Neural cell (in vitro differentiated cells): ENCODE data around the gene DLG5. TPM values are rescaled to one million over a fixed set of nuclear protein-coding genes. Genes with fewer than 3 reads are reported as not detected.

ENCODE experiments used
- H2AFZ ChIP-seq: fragments of 200-600, 300-800 bp; sonication (generic), shearing (Covaris generic); 2 replicates; pipeline ENCODE4 v1.6.0; 2014; ENCODE audit warnings: low read depth, mild to moderate bottlenecking, antibody characterized with exemption, low read length, moderate library complexity
- H3F3A ChIP-seq: fragments of 200-600 bp; shearing (Covaris generic); 2 replicates; pipeline ENCODE4 v1.6.1; 2016; ENCODE audit warnings: mild to moderate bottlenecking, moderate library complexity, mixed read lengths, antibody characterized with exemption, low read length; ENCODE audit not compliant: insufficient read depth, poor library complexity, severe bottlenecking
- H3K27ac ChIP-seq: fragments of 200-600, 300-800 bp; sonication (generic), shearing (Covaris generic); 2 replicates; pipeline ENCODE4 v1.5.1; 2014; ENCODE audit warnings: mild to moderate bottlenecking, low read length, moderate library complexity
- H3K27me3 ChIP-seq: fragments of 300-800, 200-600 bp; sonication (generic), shearing (Covaris generic); 2 replicates; pipeline ENCODE4 v1.6.0; 2014; ENCODE audit warnings: mild to moderate bottlenecking, low read depth, low read length, moderate library complexity; ENCODE audit not compliant: insufficient read depth
- H3K36me3 ChIP-seq: fragments of 300-800, 200-600 bp; sonication (generic), shearing (Covaris generic); 2 replicates; pipeline ENCODE4 v1.5.1; 2014; ENCODE audit warnings: mild to moderate bottlenecking, antibody characterized with exemption, low read length, moderate library complexity; ENCODE audit not compliant: insufficient read depth
- H3K4me2 ChIP-seq: fragments of 300-800, 200-600 bp; sonication (generic), shearing (Covaris generic); 2 replicates; pipeline ENCODE4 v1.6.0; 2014; ENCODE audit warnings: mild to moderate bottlenecking, low read length
- H3K4me3 ChIP-seq: fragments of 300-800, 200-600 bp; sonication (generic), shearing (Covaris generic); 2 replicates; pipeline ENCODE4 v1.5.1; 2014; ENCODE audit warnings: mild to moderate bottlenecking, low read length, moderate library complexity
- H3K79me2 ChIP-seq: fragments of 200-600 bp; shearing (Covaris generic); replicated peaks from 2 replicates; pipeline ENCODE4 v1.6.0; 2014; ENCODE audit warnings: mild to moderate bottlenecking, low read length, moderate library complexity; ENCODE audit not compliant: insufficient read depth
- H3K9ac ChIP-seq: fragments of 300-800, 200-600 bp; sonication (generic), shearing (Covaris generic); 2 replicates; pipeline ENCODE4 v1.6.1; 2016; ENCODE audit warnings: mild to moderate bottlenecking, low read length, mixed read lengths
- H3K9me2 ChIP-seq: fragments of 200-600 bp; shearing (Covaris generic); 2 replicates; pipeline ENCODE4 v1.6.1; 2016; ENCODE audit warnings: mild to moderate bottlenecking, low read length, mixed read lengths; ENCODE audit not compliant: insufficient read depth
- H3K9me3 ChIP-seq: fragments of 200-600, 300-800 bp; sonication (generic), shearing (Covaris generic); 2 replicates; pipeline ENCODE4 v1.6.1; 2016; ENCODE audit warnings: mild to moderate bottlenecking, mixed run types, low read length, moderate library complexity, mixed read lengths
- H4K20me1 ChIP-seq: fragments of 200-600 bp; shearing (Covaris generic); 2 replicates; pipeline ENCODE4 v1.6.1; 2016; ENCODE audit warnings: mild to moderate bottlenecking, mixed run types; ENCODE audit not compliant: insufficient read depth
- EP300 ChIP-seq: fragments of 450-650 bp; conservative IDR thresholded peaks from 2 replicates; pipeline ENCODE4 v1.6.1; 2014; ENCODE audit warnings: antibody characterized with exemption, mild to moderate bottlenecking, moderate library complexity; ENCODE audit not compliant: poor library complexity, severe bottlenecking
- EZH2 ChIP-seq: fragments of 200-600, 300-800 bp; shearing (Covaris generic), sonication (generic); IDR thresholded peaks from 2 replicates; pipeline ENCODE4 v1.6.1; 2014; ENCODE audit warnings: antibody characterized with exemption, low read length, borderline replicate concordance, mild to moderate bottlenecking; ENCODE audit not compliant: insufficient read depth, poor library complexity, severe bottlenecking
- MXI1 ChIP-seq: fragments of 450-650 bp; conservative IDR thresholded peaks from 2 replicates; pipeline ENCODE4 v1.6.1; 2014; ENCODE audit warnings: antibody characterized with exemption, mild to moderate bottlenecking; ENCODE audit not compliant: poor library complexity, severe bottlenecking
- POLR2AphosphoS5 ChIP-seq: IDR thresholded peaks from 2 replicates; pipeline ENCODE4 v1.6.1; 2012
- RAD21 ChIP-seq: fragments of 450-650 bp; conservative IDR thresholded peaks from 2 replicates; pipeline ENCODE4 v1.6.1; 2014; ENCODE audit warnings: antibody characterized with exemption, mild to moderate bottlenecking, moderate library complexity
- SMC3 ChIP-seq: fragments of 450-650 bp; conservative IDR thresholded peaks from 2 replicates; pipeline ENCODE4 v1.6.1; 2014; ENCODE audit warnings: antibody characterized with exemption, mild to moderate bottlenecking, moderate library complexity; ENCODE audit not compliant: poor library complexity
- TAF1 ChIP-seq: IDR thresholded peaks from 2 replicates; pipeline ENCODE4 v1.6.1; 2012; ENCODE audit warnings: low read depth
- polyA plus RNA-seq: library from polyadenylated mRNA; depleted of rRNA; stranded (reverse); fragments of >200 nt; gene quantifications from 2 replicates; pipeline ENCODE4 v1.2.3, GENCODE V29; 2014
- TF ChIP-seq, protein P1 (sequence below): IDR thresholded peaks from 2 replicates; pipeline ENCODE4 v1.6.1; 2012; ENCODE audit warnings: borderline replicate concordance
- TF ChIP-seq, protein P2 (sequence below): fragments of 450-650 bp; IDR thresholded peaks from 2 replicates; pipeline ENCODE4 v1.5.1; 2014; ENCODE audit warnings: antibody characterized with exemption, mild to moderate bottlenecking, moderate library complexity; ENCODE audit not compliant: poor library complexity, severe bottlenecking

Gene DLG5
- polyA plus RNA-seq, 1 donor from 2014 or later = 72.9 TPM

DNA sequence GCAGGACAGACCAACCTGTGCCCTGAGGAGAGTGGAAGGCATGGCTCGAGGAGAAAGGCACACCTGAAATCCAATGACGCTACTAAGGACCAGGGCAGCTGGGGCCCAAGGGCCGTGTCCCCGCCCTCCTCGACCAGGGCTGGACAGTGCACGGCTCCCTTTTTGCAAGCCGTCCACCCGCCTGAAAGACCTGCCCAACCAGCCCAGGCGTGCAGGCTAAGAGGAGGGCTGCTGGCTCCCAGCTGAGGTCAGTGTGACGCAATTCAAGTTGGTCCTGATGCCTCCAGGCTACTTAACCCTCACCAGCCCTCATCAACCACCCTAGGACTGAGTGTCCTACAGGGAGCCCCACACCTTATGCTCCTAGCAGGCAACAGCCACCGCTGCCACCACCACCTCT lies 69.3 kb downstream of the DLG5 start:
- H3K36me3 ChIP-seq = no peaks in the 10 kb centered on the region
- peaks cover 3% of the 10 kb centered on the region for H3K79me2 ChIP-seq
- H3K4me2 ChIP-seq = no peak overlapping the region
- H3F3A ChIP-seq = no peaks in the 10 kb centered on the region
- H2AFZ ChIP-seq = no peak overlapping the region
- H4K20me1 ChIP-seq = no peaks in the 10 kb centered on the region
- H3K9me3 ChIP-seq = no peaks in the 10 kb centered on the region
- no peak overlapping the region for H3K9ac ChIP-seq
- no peaks in the 10 kb centered on the region for H3K27me3 ChIP-seq
- TF ChIP-seq, protein P1, sequence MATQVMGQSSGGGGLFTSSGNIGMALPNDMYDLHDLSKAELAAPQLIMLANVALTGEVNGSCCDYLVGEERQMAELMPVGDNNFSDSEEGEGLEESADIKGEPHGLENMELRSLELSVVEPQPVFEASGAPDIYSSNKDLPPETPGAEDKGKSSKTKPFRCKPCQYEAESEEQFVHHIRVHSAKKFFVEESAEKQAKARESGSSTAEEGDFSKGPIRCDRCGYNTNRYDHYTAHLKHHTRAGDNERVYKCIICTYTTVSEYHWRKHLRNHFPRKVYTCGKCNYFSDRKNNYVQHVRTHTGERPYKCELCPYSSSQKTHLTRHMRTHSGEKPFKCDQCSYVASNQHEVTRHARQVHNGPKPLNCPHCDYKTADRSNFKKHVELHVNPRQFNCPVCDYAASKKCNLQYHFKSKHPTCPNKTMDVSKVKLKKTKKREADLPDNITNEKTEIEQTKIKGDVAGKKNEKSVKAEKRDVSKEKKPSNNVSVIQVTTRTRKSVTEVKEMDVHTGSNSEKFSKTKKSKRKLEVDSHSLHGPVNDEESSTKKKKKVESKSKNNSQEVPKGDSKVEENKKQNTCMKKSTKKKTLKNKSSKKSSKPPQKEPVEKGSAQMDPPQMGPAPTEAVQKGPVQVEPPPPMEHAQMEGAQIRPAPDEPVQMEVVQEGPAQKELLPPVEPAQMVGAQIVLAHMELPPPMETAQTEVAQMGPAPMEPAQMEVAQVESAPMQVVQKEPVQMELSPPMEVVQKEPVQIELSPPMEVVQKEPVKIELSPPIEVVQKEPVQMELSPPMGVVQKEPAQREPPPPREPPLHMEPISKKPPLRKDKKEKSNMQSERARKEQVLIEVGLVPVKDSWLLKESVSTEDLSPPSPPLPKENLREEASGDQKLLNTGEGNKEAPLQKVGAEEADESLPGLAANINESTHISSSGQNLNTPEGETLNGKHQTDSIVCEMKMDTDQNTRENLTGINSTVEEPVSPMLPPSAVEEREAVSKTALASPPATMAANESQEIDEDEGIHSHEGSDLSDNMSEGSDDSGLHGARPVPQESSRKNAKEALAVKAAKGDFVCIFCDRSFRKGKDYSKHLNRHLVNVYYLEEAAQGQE = no peak
- TF ChIP-seq TAF1 = no peak
- TF ChIP-seq, protein P2, sequence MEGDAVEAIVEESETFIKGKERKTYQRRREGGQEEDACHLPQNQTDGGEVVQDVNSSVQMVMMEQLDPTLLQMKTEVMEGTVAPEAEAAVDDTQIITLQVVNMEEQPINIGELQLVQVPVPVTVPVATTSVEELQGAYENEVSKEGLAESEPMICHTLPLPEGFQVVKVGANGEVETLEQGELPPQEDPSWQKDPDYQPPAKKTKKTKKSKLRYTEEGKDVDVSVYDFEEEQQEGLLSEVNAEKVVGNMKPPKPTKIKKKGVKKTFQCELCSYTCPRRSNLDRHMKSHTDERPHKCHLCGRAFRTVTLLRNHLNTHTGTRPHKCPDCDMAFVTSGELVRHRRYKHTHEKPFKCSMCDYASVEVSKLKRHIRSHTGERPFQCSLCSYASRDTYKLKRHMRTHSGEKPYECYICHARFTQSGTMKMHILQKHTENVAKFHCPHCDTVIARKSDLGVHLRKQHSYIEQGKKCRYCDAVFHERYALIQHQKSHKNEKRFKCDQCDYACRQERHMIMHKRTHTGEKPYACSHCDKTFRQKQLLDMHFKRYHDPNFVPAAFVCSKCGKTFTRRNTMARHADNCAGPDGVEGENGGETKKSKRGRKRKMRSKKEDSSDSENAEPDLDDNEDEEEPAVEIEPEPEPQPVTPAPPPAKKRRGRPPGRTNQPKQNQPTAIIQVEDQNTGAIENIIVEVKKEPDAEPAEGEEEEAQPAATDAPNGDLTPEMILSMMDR = no peak
- TF ChIP-seq EZH2 = no peak
- no peak for TF ChIP-seq POLR2AphosphoS5
- TF ChIP-seq SMC3 = no peak
- no peak for TF ChIP-seq EP300
- TF ChIP-seq RAD21 = no peak
- TF ChIP-seq MXI1 = no peak
- no peak overlapping the region for H3K27ac ChIP-seq
- H3K9me2 ChIP-seq = no peaks in the 10 kb centered on the region
- H3K4me3 ChIP-seq = no peak overlapping the region

DNA sequence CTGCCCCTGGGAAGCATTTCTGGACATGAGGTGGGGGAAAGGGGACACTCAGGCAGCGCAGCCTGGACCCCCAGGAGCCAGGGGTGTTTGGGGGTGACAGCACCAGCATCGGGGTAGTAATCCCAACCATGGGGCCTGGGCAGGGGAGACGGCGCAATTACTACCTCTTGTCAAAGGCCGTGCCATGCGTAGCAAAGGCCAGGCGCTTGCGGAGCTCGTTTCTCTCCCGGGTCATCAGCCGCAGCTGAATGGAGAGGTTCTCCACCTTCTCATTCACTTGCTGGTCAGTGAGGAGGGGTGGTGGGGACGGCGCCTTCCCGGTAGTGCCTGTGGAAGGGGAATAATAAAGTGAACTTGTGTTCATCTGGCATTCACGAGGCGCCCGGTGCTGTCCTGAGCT lies 70.0 kb downstream of the DLG5 start:
- Histone ChIP-seq H3K27me3 (no peaks in the 10 kb centered on the region), H3K4me2 (no peak overlapping the region), H4K20me1 (no peaks in the 10 kb centered on the region), H2AFZ (no peak overlapping the region), H3K36me3 (no peaks in the 10 kb centered on the region), H3K9ac (no peak overlapping the region), H3F3A (no peaks in the 10 kb centered on the region), H3K9me2 (no peaks in the 10 kb centered on the region), H3K79me2 (no peaks in the 10 kb centered on the region), H3K27ac (no peak overlapping the region), H3K4me3 (no peak overlapping the region), H3K9me3 (no peaks in the 10 kb centered on the region)
- no peak for TF ChIP-seq EZH2
- no peak for TF ChIP-seq SMC3
- no peak for TF ChIP-seq TAF1
- TF ChIP-seq, protein P1 = no peak
- no peak for TF ChIP-seq EP300
- no peak for TF ChIP-seq POLR2AphosphoS5
- no peak for TF ChIP-seq RAD21
- no peak for TF ChIP-seq MXI1
- TF ChIP-seq, protein P2 = no peak
